22Rv1 (cell line): ENCODE measurements around the gene PLCB1.

Experiments used
- CTCF ChIP-seq: fragments of 450-650 bp; IDR thresholded peaks from 2 replicates; pipeline ENCODE4 v1.5.1; 2017; ENCODE audit warnings: mild to moderate bottlenecking
- ZFX ChIP-seq: fragments of 450-650 bp; IDR thresholded peaks from 2 replicates; pipeline ENCODE4 v1.6.1; 2017; ENCODE audit warnings: antibody characterized with exemption, borderline replicate concordance

DNA sequence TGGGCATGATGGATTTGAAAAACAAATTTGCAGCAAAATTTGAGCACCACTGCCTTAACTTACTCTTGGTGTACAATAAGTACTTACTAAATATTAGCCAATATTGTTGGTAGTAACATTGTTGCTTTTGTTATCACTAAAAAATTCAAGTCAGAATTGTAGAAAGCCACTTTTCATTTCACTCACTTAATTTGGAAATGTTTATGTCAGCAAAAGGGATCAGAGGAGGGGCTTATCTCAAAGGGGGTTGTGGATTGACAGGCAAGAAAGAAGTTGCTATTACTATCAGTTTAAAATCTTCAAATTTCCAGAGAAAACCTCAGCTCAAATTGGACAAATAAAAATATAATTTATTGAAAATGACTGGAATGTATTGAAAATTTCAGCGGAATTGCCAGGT is 241.5 kb downstream of the PLCB1 start:
- TF ChIP-seq CTCF (no peak), ZFX (no peak)
